DMS114 treated with DMSO at 0.1 percent for 48 hours (cell line): ENCODE measurements around the gene TBC1D17.

ENCODE experiments used
- DNase-seq: peaks from one replicate; lab custom pipeline; 2025; ENCODE audit not compliant: unreplicated experiment; lab: John Stamatoyannopoulos, UW

TBC1D17 gene

GRCh38 chr19:49877020-49877878 lies at the start of gene TBC1D17, which contains the start of gene AKT1S1:
TSS of gene TBC1D17 (plus strand) at chr19:49877702. CDS start at chr19:49877724, 22 bp downstream.
TSS of gene AKT1S1 (minus strand) at chr19:49877355. CDS start at chr19:49873295, 4,060 bp downstream.
- DNase-seq = peak; percentile 99

DNA sequence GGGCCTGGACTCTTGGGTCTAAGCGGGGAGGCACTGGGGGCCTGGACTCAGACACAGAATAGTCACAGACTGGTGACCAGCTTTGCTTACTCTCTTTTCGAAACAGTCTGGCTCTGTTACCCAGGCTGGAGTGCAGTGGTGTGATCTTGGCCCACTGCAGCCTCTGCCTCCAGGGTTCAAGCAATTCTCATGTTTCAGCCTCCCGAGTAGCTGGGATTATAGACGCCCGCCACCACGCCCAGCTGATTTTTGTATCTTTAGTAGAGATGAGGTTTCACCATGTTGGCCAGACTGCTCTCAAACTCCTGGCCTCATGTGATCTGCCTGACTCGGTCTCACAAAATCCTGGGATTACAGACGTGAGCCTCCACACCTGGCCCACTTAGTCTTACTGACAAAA lies 48.3 kb upstream of the TBC1D17 start:
- DNase-seq = no peak

GRCh38 chr19:49829721-49830120 lies 47.8 kb upstream of the TBC1D17 start:
- no peak for DNase-seq

DNA sequence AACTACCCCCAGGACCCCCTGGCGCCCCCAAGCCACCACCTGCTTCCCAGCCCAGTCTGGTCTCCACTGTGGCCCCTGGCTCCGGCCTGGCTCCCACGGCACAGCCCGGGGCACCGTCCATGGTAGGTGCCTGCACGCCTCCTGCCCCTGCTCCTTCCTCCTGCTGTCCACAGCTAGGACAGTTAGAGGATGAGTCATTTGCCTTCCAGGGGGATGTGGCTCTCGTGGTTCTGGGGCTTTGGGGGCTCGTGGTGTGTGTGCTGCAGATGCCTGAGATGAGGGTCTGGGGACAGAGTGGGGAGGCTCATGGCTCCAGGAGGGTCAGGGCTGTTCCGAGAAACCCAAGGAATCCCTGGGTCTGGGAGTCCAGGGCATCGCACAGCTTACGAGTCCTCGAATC lies 46.7 kb upstream of the TBC1D17 start:
- no peak for DNase-seq

DNA sequence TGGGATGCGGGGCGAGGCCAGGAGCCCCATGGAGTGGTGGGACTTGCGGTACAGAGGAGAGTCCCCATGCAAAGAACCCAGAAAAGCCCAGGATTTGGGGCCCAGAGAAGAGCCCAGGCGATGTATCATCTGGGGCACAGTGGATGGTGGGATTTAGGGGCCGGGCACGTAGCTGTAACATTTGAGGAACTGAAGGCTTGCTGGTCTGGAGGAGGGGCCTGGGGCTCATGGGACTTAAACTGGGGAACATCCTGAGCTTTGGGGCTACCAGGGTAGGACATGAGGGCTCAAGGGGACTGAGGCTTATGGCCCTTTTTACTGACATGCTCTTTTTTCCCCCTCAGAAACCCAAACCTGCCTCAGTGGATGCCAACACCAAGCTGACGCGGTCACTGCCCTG lies 45.9 kb upstream of the TBC1D17 start:
- DNase-seq = no peak

GRCh38 chr19:49832556-49832955 lies 44.9 kb upstream of the TBC1D17 start:
- DNase-seq = no peak

DNA sequence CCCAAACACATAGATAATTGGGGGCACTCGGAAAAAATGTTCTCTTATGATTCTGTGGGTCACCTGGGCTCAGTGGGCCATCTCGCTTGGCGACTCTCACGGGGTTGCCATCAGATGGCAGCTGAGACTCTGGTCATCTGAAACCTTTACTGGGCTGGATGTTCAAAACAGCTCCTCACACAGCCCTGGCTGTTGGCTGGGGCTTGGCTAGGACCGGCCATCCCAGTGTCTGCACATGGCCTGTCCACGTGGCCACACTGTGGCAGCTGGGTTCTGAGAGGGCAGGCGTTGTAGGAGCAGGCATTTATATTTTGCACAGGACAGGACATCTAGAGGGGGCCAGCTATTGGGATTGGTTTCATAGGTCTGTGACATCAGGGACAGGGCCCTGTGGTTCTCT lies 43.9 kb upstream of the TBC1D17 start:
- no peak for DNase-seq

- no peak for DNase-seq
These were observed 41.9 kb upstream of the TBC1D17 start for GRCh38 chr19:49835562-49835961.

- DNase-seq = no peak
These were observed 41.1 kb upstream of the TBC1D17 start for GRCh38 chr19:49836176-49837008.

- no peak for DNase-seq
These were observed 40.5 kb upstream of the TBC1D17 start for GRCh38 chr19:49837009-49837310.

DNA sequence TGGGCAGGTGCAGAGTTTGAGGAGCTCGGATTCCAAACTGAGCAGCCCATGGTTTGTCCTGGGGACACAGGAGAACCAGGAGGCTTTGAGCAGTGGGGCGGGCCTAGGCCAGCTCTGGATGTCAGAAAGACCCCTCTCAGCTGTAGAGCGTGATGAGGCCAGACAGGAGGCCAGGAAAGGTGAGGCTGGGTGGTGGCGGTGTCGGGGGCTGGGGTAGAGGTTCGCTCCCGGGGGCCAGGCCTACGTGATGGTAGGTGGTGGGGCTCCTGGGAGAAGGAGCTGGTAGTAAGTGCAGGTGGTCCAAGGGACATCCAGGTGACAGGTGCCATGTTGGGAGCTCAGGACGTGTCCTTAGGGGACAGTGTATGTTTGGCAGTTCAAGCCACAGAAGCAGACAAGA lies 40.1 kb upstream of the TBC1D17 start:
- no peak for DNase-seq

DNA sequence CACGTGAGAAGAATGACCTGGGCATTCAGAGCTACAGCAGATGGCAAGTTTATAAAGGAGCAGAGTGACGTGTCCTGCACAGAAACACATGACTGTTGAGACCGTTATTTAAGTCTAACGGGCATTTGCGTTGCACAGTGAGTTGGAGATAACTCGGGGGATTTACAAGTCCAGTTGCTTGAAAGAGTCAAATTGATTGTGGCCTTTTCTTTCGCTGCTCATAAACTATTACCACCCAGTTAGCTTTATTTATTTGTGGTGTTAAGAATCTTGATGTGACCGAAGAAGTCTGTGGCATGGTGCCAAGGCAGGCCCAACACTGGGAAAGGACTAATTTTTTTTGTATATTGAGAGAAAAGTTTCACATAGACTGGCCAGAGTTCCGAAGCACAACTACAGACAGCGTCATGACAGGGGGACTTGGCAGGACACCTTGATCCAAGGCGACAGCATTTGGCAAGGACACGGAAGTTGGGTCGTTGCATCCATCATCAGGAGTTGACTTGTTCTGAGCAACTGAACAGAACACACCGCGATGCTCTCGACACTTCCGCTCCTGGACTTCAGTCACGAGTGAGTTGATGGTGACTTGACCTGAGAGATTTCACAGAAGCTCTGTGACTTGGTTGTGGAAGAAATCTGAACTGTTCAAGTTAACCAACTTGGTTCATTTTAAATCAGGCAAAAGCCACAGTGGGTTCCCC lies 38.5 kb upstream of the TBC1D17 start:
- no peak for DNase-seq

GRCh38 chr19:49839713-49840112 lies 37.8 kb upstream of the TBC1D17 start:
- DNase-seq = no peak

GRCh38 chr19:49840321-49840720 lies 37.2 kb upstream of the TBC1D17 start:
- DNase-seq = no peak

DNA sequence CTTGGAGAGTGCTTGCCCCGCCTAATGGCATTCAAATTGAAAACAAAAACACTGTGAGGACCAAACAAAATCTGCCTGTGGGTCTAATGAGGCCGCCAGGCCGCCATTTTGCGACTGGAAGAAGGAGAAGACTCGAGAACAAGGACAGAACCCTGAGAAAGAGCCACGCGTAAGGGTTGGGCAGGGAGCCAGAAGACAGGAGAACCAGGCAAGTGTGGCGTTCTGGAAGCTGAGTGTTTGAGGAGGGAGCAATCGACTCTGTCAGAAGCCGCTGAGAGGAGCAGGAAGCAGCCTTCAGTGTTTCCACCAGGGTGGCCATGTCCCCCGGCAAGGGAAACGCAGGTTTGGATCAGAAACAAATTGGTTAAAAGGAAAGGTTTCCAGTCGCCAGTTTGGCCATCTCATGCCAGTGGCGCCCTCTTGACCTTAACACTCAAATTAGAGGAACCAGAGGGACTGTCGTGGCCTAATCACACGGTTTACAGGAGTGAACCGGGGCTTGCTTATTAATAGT lies 36.7 kb upstream of the TBC1D17 start:
- DNase-seq = no peak

DNA sequence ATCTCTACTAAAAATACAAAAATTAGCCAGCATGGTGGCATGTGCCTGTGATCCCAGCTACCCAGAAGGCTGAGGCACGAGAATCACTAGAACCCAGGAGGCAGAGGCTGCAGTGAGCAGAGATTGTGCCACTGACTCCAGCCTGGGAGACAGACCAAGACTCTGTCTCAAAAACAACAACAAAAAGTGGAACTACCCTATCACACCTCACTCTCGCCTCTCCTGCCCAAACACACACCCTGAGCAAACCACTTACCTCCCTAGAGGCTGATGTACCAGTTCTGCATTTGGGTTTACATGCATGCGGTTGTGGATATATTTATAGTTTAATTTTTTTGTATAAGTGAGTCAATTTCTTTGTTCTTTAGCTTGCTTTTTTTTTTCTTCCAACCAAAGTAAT lies 34.2 kb upstream of the TBC1D17 start:
- DNase-seq = no peak

DNA sequence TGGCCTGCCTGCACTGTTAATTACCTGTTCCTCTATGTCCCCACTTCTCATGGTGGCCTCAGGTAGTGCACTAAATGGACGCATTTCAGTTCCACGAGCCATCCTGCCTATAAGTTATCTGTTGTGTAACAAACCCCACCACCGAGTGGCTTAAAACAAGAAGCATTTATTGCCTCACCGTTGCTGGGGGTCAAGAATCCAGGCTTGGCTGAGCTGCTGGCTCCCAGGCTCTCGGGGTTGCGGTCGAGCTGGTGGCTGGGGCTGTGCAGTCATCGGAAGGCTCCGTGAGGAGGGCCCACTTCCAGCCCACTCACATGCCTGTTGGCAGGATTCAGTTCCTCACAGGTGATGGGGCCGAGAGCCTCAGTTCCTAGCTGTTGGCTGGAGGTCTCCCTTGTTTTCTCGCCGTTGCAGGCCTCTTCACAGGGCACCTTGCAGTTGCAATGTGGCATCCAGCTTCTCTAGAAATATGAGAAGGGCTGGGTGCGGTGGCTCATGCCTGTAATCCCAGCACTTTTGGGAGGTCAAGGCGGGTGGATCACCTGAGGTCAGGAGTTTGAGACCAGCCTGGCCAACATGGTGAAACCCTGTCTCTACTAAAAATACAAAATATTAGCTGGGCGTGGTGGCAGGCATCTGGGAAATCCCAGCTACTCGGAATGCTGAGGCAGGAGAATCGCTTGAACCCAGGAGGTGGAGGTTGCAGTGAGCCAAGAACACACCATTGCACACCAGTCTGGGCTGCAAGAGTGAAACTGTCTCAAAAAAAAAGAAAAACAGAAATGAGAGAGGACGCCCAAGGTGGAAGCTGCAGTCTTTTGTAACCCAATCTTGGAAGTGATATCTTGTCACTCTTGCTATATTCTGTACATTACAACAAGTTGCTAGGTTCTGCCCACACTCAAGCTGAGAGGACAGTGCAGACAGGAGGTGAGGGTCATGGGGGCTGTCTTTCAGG lies 33.1 kb upstream of the TBC1D17 start:
- no peak for DNase-seq

DNA sequence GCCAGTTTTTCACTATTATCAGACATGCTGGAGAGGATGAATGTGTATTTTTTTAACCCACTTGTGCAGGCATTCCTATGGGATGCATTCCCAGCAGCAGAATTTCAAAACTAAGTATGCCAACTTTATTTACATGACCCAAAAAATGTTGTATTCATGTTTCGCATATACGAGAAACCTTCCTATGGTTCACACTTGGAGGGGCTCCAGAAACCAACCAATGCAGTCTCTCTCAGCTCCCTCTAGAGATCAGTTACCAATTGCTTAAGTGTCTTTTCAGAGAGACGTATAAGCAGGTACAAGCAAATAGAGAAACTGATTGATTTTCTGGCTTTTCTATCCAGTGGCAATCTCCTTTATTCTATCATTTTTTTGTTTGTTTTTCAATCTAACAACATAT lies 32.1 kb upstream of the TBC1D17 start:
- DNase-seq = no peak

GRCh38 chr19:49846408-49846807 lies 31.1 kb upstream of the TBC1D17 start:
- DNase-seq = no peak
